Caco-2 (cell line): Measurements from ENCODE around the gene SOBP. TPM values are rescaled to one million over a fixed set of nuclear protein-coding genes. Genes with fewer than 3 reads are reported as not detected.
"Not testable (repeated sequence)": the region's sequence is repeated elsewhere in the genome, so short reads cannot be mapped to it uniquely, and the experiment has no call there.

Source experiments
- BruUV-seq: library from RNA; stranded (reverse); fragments of 400-500 nt; replicated peaks from 2 replicates; lab custom pipeline; 2021; lab: Mats Ljungman, UMichigan
- CTCF ChIA-PET: fragments of 300-600 bp; sonication (Branson Sonifier 250); formaldehyde crosslinking; loops from one replicate; lab custom pipeline; 2022; ENCODE audit warnings: antibody characterized with exemption; lab: Charles Lee
- POLR2A ChIA-PET: fragments of 300-600 bp; sonication (Branson Sonifier 250); formaldehyde crosslinking; loops from one replicate; lab custom pipeline; 2022; ENCODE audit warnings: antibody characterized with exemption; lab: Charles Lee
- DNase-seq, 2 experiments: peaks; one replicate each; pipeline versions ENCODE4 v3.0.0 to v3.0.0-alpha.2; 2020 to 2022
- H3K27me3 ChIP-seq: replicated peaks from 2 replicates; pipeline ENCODE4 v1.6.0; 2011; ENCODE audit warnings: low read length; ENCODE audit not compliant: control insufficient read depth, insufficient read depth
- H3K36me3 ChIP-seq: 2 replicates; pipeline ENCODE4 v1.5.1; 2011; ENCODE audit warnings: low read length; ENCODE audit not compliant: control insufficient read depth, insufficient read depth
- H3K4me1 ChIP-seq: fragments of 250-450 bp; sonication (Bioruptor Pico); 2 replicates; pipeline ENCODE4 v1.5.1; 2020; ENCODE audit warnings: mild to moderate bottlenecking
- H3K4me3 ChIP-seq: 2 replicates; pipeline ENCODE4 v1.5.1; 2011; ENCODE audit warnings: low read depth, mild to moderate bottlenecking, control low read depth, low read length
- H3K9me3 ChIP-seq: fragments of 250-450 bp; sonication (Bioruptor Pico); 2 replicates; pipeline ENCODE4 v1.5.1; 2020; ENCODE audit warnings: mild to moderate bottlenecking, moderate library complexity
- H3K27ac Mint-ChIP-seq: one replicate; pipeline ENCODE4 v1.8.0; 2022; ENCODE audit warnings: mixed read lengths; ENCODE audit not compliant: unreplicated experiment
- H3K27me3 Mint-ChIP-seq: one replicate; pipeline ENCODE4 v1.8.0; 2022; ENCODE audit warnings: mixed read lengths; ENCODE audit not compliant: insufficient read depth, unreplicated experiment
- H3K36me3 Mint-ChIP-seq: one replicate; pipeline ENCODE4 v1.8.0; 2022; ENCODE audit warnings: mild to moderate bottlenecking, mixed read lengths; ENCODE audit not compliant: insufficient read depth, unreplicated experiment
- H3K4me1 Mint-ChIP-seq: one replicate; pipeline ENCODE4 v1.8.0; 2022; ENCODE audit warnings: low read depth, mixed read lengths; ENCODE audit not compliant: unreplicated experiment
- H3K4me3 Mint-ChIP-seq: one replicate; pipeline ENCODE4 v1.8.0; 2022; ENCODE audit warnings: mild to moderate bottlenecking, moderate library complexity, mixed read lengths; ENCODE audit not compliant: unreplicated experiment
- H3K9me3 Mint-ChIP-seq: one replicate; pipeline ENCODE4 v1.8.0; 2022; ENCODE audit warnings: mixed read lengths; ENCODE audit not compliant: unreplicated experiment
- CTCF ChIP-seq, 2 experiments: fragments of 200-600 bp in 1 of 2; IDR thresholded peaks; 1 replicate in 1 of 2; 2 replicates in 1 of 2; pipeline versions ENCODE4 v1.5.1 to v1.8.0; 2011 to 2022; ENCODE audit warnings: antibody characterized with exemption in 1 of 2, control low read depth in 1 of 2, inconsistent platforms in 1 of 2, low read depth in 1 of 2, low read length in 1 of 2, mild to moderate bottlenecking in 1 of 2, moderate library complexity in 1 of 2; ENCODE audit not compliant: insufficient read depth in 1 of 2, severe bottlenecking in 1 of 2, unreplicated experiment in 1 of 2
- intact Hi-C: fragments of 100-400 bp; cut with micrococcal nuclease; formaldehyde crosslinking; loops from one replicate; pipeline ENCODE4 v1.10.0; 2022; ENCODE audit not compliant: unreplicated experiment
- total RNA-seq: library from RNA; stranded (reverse); gene quantifications from 2 replicates; pipeline ENCODE4 v1.2.3, GENCODE V29; 2022

Gene SOBP
- total RNA-seq, 1 experiment from 2014 or later, result not detected

GRCh38 chr6:107517274-107517673, 27.4 kb downstream of the SOBP start:
- Mint-ChIP-seq H3K9me3 (no peaks in the 10 kb centered on the region), H3K4me3 (no peak overlapping the region), H3K27me3 (no peaks in the 10 kb centered on the region), H3K4me1 (no peaks in the 10 kb centered on the region), H3K27ac (no peak overlapping the region), H3K36me3 (no peaks in the 10 kb centered on the region)
- no peak for DNase-seq
- intact Hi-C loops, result no loop called here
- BruUV-seq, result no TSS peak
- no peaks in the 10 kb centered on the region for H3K4me1 ChIP-seq
- no peaks in the 10 kb centered on the region for H3K36me3 ChIP-seq
- H3K27me3 ChIP-seq, result no peaks in the 10 kb centered on the region
- POLR2A ChIA-PET, result no interaction called here
- TF ChIP-seq CTCF (IDR thresholded peaks at IDR 0.05; ENCODE audit: insufficient read depth in 1 of 2, low read depth in 1 of 2, low read length in 1 of 2, severe bottlenecking in 1 of 2, unreplicated experiment in 1 of 2), result no peak
- no peak overlapping the region for H3K4me3 ChIP-seq
- H3K9me3 ChIP-seq, result no peaks in the 10 kb centered on the region; the same call in 1 of the 2 replicates
- CTCF ChIA-PET, result no interaction called here

DNA sequence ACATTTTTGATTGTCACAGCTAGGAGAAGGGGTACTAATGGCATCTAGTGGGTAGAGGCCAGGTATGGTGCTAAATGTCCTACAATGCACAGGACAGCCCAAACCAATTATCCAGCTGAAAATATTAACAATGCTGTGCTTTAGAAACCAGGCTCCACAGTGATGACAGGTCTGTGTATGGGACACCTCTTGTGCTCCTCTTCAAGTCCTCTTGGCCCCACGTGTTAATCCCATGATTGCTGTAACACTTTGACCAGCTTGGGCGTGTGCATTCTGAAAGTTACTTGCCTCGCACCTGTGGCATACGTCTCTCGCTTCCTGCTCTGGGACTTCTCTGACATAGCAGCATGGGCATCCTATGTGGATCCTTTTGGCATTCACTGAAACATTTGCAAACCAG, 29.3 kb downstream of the SOBP start:
- H3K4me3 Mint-ChIP-seq, H3K27ac Mint-ChIP-seq, H3K9me3 ChIP-seq, POLR2A ChIA-PET, CTCF ChIA-PET, H3K9me3 Mint-ChIP-seq, H3K27me3 ChIP-seq, H3K27me3 Mint-ChIP-seq, H3K36me3 ChIP-seq, DNase-seq, intact Hi-C loops, BruUV-seq, H3K36me3 Mint-ChIP-seq, H3K4me1 ChIP-seq, H3K4me1 Mint-ChIP-seq, H3K4me3 ChIP-seq: not testable (repeated sequence)

DNA sequence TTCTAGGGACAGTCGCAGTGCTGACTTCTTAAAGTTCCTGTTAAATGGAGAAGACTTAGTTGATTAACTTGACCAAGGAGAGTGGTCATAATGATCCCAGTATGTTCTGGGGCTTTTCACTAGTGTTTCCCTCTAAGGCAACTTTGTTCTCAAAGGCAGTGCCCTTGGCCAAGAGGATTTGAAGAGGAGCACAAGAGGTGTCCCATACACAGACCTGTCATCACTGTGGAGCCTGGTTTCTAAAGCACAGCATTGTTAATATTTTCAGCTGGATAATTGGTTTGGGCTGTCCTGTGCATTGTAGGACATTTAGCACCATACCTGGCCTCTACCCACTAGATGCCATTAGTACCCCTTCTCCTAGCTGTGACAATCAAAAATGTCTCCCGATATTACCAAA, 30.8 kb downstream of the SOBP start:
- H3K4me3 Mint-ChIP-seq, H3K4me3 ChIP-seq, H3K27me3 ChIP-seq, H3K36me3 ChIP-seq, H3K9me3 ChIP-seq, H3K4me1 ChIP-seq, DNase-seq, H3K36me3 Mint-ChIP-seq, intact Hi-C loops, H3K4me1 Mint-ChIP-seq, H3K27ac Mint-ChIP-seq, CTCF ChIA-PET, H3K9me3 Mint-ChIP-seq, H3K27me3 Mint-ChIP-seq, BruUV-seq, POLR2A ChIA-PET: not testable (repeated sequence)

DNA sequence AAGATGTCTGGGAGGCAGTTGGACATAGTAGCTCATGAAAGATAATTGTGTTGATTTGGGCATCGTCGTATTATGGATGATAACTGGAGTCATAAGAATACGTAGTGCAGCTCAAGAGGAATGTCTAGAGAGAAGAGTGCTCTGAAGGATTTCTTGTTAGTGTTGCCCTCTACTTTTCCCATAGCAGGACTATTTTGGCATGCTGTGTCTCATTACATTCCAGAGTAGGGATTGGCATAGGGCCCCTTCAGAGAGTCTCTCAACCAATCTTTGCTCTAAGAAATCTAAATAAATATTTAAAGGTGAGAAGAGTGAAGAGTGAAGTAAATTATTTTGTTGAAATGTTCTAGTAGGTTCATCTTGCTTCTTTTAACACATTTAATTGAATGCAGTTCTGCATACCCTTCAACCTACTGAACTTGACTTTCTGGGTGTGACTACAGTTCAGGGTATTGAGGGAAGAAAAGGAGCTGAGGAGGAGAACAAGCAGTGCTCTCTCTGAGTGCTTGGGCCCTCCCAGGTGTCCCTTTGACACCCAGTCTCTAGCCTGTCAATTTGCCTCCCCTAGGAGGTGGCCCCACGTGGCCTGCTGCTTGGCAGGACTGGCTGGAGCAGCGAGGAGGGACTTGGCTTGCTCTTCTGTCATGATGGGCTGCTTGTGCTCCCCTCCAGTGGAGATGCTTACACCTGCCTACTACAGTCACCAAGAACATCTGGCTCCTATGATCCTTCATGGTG, 33.3 kb downstream of the SOBP start:
- Mint-ChIP-seq H3K27me3 (no peaks in the 10 kb centered on the region), H3K27ac (no peak overlapping the region), H3K4me3 (no peak overlapping the region), H3K36me3 (no peaks in the 10 kb centered on the region), H3K4me1 (no peaks in the 10 kb centered on the region), H3K9me3 (no peaks in the 10 kb centered on the region)
- Histone ChIP-seq H3K27me3 (no peaks in the 10 kb centered on the region), H3K4me1 (no peaks in the 10 kb centered on the region), H3K9me3 (no peaks in the 10 kb centered on the region), H3K36me3 (no peaks in the 10 kb centered on the region), H3K4me3 (no peak overlapping the region)
- no peak for TF ChIP-seq CTCF (IDR thresholded peaks at IDR 0.05; ENCODE audit: insufficient read depth in 1 of 2, low read depth in 1 of 2, low read length in 1 of 2, severe bottlenecking in 1 of 2, unreplicated experiment in 1 of 2)
- intact Hi-C loops, result no loop called here
- DNase-seq, result no peak
- POLR2A ChIA-PET, result no interaction called here
- CTCF ChIA-PET, result no interaction called here
- no TSS peak for BruUV-seq
